ENCODE data around the gene SLC39A8. TPM values are rescaled to one million over a fixed set of nuclear protein-coding genes. Genes with fewer than 3 reads are reported as not detected.

SLC39A8 gene
- total and polyA plus RNA-seq, 9 of the 15 experiments (the other 6 are each of a cell fraction or from before 2014, with no cell fraction given), result 8.2 to 30.3 (median 25.0) TPM

DNA sequence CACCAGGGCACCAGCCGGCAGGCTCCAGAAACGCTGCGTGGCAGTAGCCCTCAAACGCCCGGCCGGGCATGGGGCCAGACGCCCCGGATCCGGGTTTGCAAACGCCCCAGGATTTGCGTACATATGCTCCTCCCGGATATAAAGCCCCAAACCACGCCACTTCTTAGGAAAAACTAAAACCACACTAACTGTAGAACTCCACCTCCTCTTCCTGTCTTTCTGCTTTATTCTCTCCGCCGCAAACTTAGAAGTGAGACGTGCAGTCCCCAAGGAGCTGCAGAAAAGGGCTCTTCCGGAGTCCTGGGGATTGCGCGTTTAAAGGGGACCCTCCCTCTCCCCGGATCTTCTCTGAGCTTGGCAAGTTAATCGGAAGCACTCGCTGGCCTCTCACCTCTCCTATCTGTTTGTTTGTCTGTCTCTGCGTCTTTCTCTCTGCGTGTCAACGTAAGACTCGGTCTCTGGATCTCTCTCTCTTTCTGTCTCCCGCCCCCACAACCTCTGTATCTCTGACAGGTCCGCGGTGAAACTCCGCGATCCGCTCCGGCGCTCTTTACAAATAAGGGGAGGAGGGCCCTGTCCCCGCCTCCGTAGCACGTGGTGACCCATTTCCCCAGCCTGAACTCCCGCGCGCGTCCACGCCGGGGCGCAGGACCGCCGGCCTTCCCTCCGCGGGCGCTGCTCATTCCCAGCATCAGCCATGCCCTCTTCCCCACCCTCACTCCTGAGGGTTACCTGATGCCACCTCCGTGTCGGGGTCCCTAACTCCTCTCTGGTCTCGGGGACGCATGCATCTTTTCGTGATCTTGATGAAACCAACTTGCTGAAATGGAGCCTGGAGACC is at the start of gene SLC39A8 (continued):
- TF ChIP-seq NR2C2 (CRISPR knock-in tag; IDR thresholded peaks at IDR 0.05) (no peak), NR2C2 (tag; IDR thresholded peaks at IDR 0.05) (peak; percentile 60; the same call in 1 of the 2 replicates), PHF21A (IDR thresholded peaks at IDR 0.05; ENCODE audit: borderline replicate concordance, low read depth) (0 out of 2 replicates have a peak, but pooled peaks have one; percentile 5), MAFG (tag; conservative IDR thresholded peaks at IDR 0.05) (no peak), CXXC5 (CRISPR knock-in tag; IDR thresholded peaks at IDR 0.05) (peak; percentile 78), TCF3 (CRISPR knock-in tag; IDR thresholded peaks at IDR 0.05) (peak; percentile 44), DNMT1 (IDR thresholded peaks at IDR 0.05) (no peak), ZNF3 (CRISPR knock-in tag; IDR thresholded peaks at IDR 0.05) (no peak), WHSC1 (IDR thresholded peaks at IDR 0.05; ENCODE audit: low read length) (no peak), RAD21 (CRISPR knock-in tag; conservative IDR thresholded peaks at IDR 0.05 in 1 of 2, IDR thresholded peaks at IDR 0.05 in 1 of 2) (peak; percentile 47 to 68), SREBF1 (IDR thresholded peaks at IDR 0.05; ENCODE audit: borderline replicate concordance, low read depth, low read length) (no peak), CHD2 (IDR thresholded peaks at IDR 0.05; ENCODE audit: low read depth, low read length) (peak; percentile 42; the same call in 1 of the 2 replicates)
- TF ChIP-seq, protein P1, sequence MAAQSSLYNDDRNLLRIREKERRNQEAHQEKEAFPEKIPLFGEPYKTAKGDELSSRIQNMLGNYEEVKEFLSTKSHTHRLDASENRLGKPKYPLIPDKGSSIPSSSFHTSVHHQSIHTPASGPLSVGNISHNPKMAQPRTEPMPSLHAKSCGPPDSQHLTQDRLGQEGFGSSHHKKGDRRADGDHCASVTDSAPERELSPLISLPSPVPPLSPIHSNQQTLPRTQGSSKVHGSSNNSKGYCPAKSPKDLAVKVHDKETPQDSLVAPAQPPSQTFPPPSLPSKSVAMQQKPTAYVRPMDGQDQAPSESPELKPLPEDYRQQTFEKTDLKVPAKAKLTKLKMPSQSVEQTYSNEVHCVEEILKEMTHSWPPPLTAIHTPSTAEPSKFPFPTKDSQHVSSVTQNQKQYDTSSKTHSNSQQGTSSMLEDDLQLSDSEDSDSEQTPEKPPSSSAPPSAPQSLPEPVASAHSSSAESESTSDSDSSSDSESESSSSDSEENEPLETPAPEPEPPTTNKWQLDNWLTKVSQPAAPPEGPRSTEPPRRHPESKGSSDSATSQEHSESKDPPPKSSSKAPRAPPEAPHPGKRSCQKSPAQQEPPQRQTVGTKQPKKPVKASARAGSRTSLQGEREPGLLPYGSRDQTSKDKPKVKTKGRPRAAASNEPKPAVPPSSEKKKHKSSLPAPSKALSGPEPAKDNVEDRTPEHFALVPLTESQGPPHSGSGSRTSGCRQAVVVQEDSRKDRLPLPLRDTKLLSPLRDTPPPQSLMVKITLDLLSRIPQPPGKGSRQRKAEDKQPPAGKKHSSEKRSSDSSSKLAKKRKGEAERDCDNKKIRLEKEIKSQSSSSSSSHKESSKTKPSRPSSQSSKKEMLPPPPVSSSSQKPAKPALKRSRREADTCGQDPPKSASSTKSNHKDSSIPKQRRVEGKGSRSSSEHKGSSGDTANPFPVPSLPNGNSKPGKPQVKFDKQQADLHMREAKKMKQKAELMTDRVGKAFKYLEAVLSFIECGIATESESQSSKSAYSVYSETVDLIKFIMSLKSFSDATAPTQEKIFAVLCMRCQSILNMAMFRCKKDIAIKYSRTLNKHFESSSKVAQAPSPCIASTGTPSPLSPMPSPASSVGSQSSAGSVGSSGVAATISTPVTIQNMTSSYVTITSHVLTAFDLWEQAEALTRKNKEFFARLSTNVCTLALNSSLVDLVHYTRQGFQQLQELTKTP (IDR thresholded peaks at IDR 0.05; ENCODE audit: low read depth in 1 of 2, partially characterized antibody in 2 of 2), result no peak
- TF ChIP-seq, protein P2, sequence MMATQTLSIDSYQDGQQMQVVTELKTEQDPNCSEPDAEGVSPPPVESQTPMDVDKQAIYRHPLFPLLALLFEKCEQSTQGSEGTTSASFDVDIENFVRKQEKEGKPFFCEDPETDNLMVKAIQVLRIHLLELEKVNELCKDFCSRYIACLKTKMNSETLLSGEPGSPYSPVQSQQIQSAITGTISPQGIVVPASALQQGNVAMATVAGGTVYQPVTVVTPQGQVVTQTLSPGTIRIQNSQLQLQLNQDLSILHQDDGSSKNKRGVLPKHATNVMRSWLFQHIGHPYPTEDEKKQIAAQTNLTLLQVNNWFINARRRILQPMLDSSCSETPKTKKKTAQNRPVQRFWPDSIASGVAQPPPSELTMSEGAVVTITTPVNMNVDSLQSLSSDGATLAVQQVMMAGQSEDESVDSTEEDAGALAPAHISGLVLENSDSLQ (IDR thresholded peaks at IDR 0.05), result peak; percentile 77
- TF ChIP-seq, protein P3, sequence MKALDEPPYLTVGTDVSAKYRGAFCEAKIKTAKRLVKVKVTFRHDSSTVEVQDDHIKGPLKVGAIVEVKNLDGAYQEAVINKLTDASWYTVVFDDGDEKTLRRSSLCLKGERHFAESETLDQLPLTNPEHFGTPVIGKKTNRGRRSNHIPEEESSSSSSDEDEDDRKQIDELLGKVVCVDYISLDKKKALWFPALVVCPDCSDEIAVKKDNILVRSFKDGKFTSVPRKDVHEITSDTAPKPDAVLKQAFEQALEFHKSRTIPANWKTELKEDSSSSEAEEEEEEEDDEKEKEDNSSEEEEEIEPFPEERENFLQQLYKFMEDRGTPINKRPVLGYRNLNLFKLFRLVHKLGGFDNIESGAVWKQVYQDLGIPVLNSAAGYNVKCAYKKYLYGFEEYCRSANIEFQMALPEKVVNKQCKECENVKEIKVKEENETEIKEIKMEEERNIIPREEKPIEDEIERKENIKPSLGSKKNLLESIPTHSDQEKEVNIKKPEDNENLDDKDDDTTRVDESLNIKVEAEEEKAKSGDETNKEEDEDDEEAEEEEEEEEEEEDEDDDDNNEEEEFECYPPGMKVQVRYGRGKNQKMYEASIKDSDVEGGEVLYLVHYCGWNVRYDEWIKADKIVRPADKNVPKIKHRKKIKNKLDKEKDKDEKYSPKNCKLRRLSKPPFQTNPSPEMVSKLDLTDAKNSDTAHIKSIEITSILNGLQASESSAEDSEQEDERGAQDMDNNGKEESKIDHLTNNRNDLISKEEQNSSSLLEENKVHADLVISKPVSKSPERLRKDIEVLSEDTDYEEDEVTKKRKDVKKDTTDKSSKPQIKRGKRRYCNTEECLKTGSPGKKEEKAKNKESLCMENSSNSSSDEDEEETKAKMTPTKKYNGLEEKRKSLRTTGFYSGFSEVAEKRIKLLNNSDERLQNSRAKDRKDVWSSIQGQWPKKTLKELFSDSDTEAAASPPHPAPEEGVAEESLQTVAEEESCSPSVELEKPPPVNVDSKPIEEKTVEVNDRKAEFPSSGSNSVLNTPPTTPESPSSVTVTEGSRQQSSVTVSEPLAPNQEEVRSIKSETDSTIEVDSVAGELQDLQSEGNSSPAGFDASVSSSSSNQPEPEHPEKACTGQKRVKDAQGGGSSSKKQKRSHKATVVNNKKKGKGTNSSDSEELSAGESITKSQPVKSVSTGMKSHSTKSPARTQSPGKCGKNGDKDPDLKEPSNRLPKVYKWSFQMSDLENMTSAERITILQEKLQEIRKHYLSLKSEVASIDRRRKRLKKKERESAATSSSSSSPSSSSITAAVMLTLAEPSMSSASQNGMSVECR (CRISPR knock-in tag; IDR thresholded peaks at IDR 0.05), result peak; percentile 58; the same call in 1 of the 2 replicates
